Fibroblast of skin of scalp (primary cell): Measurements from ENCODE around the gene NSUN2.
A peak's percentile ranks its signal among the peaks of the same experiment; 100 is the strongest.

Experiments used
- DNase-seq: peaks from one replicate; pipeline ENCODE4 v3.0.0-alpha.2; 2013

Gene NSUN2

GRCh38 chr5:6602441-6602840 lies 30.4 kb downstream of the NSUN2 start:
- DNase-seq = no peak

DNA sequence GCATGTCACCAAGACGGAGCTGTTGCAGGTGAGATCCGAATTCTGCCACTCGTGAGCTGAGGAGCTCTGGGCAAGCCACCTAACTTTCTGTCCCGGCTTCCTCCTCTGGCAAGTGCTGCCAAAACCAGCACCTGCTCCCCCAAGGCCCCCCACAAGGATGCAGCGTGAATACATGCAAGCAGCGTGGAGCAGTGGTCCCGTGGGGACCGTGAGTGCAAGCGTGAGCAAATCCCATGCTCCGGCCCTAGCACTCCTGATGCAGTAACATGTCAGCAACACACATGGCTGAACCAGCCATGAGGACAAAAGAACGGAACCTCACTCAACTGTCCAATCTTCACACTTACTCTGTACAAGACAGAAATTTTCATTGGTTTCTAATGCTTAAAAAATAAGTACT lies 31.0 kb downstream of the NSUN2 start:
- DNase-seq = no peak

- no peak for DNase-seq
These were observed 31.6 kb downstream of the NSUN2 start for GRCh38 chr5:6601271-6601670.

DNA sequence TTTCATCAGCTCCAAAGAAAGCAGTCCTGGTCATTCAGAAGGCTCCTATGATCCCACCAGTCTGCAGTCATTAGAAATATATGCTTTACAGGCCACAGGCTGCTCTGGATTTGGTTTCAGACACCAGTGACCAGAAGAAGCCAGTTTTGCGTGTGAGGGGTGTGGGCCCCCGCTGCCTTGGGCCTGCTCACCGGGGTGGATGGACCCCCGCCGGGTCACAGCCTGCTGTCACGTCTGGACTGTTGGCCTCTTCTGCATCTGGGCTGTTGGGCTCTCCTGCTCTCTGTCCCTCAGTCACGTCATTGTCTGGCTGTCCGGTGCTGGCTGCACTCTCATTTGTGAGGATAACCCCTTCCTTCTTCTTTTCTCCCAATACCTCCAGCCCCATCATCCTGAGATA lies 33.1 kb downstream of the NSUN2 start:
- DNase-seq = no peak

- no peak for DNase-seq
These were observed 34.4 kb downstream of the NSUN2 start for GRCh38 chr5:6598351-6598900.

DNA sequence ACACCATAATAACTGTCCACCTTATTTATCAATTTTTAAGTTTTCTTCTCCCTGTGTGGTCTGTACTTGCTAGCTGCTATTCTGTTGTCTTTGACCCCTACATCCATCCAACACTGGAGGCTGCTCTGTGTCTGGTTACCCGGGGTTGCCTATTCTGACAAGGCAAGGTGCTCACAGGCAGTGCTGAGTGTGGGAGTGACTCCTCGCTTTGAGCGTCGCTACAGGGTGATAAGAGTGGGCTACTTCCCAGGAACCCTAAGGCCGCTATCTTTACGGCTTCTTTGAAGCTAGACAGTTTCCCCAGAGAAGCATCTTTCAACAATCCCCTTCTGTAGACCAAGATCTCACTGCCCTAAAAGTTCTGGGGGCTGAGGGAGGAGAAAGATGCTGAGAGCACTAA lies 35.3 kb downstream of the NSUN2 start:
- DNase-seq = no peak

GRCh38 chr5:6596388-6596787 lies 36.5 kb downstream of the NSUN2 start:
- no peak for DNase-seq

DNA sequence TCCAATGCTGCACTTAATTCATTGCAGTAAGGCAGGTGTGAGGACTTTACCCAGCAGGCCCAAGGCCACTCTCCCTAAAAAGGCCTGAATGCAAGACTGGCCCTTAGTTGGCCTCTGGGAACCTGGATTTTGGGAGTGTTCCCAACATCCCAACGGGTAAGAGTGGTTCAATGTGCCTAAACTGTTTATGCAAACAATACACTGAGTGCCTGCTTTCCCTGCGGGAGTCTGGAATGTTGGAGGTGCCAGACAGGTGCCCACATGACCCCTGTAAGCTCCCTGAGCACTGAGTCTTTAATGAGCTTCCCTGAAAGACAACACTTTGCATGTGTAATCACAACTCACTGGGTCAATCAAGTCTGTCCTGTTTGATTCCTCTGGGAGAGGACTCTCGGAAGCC lies 37.4 kb downstream of the NSUN2 start:
- no peak for DNase-seq

DNA sequence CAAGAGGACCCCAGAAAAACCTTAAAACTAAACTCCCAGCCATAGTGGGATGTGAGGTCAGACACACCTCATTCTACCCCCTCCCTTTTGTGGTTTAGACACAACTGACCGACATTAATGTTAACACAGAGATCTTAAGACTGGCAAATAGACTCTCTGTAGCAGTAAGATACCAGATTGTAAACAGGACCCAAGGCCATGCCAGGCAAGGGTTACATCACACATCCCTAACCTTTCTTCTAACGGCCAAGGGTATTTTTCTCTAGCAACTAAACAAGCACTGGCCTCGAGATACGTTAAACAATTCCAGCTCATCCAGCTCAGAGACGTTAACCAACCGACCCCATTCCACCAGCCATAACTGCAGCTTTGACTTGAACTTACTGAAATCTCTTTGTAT lies 38.8 kb downstream of the NSUN2 start:
- no peak for DNase-seq

DNA sequence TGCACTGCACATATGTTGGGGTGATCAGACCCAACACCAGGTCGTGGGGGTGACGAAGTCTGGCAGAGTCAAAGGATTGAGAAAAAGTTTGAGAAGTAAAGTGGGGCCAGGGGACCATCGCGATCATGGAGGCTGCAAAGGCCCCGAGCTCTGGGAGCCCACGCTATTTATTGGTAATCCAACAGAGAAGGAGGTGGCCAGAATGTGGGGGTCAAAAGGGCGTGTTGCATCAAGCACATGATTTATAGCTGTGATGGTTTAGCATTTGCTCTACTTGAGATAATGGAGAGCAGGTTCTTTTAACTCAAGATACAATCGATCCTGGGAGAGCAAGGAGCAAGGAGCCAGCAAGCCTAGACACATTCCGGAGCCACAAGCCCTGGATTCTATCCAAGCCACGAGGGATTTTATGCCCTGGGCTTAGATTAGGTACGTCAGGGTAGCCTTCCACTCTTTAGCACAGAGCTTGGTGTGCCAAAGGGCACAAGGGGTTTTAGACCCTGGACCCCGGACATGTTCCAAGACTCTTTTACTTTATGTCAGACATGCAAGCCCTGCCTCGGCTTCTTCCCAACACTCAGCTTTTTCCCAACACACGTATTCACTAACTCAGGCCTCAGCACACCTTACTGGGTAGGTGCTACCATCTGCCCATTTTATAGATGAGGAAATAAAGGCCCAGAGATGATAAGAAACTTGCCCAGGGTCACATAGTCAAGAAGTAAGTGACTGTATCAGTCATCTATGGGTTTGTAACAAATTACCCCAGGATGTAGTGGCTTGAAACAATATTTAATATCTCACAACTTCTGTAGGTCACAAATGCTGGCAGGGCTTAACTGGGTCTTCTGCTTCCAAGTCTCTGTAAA lies 39.5 kb downstream of the NSUN2 start:
- no peak for DNase-seq

- DNase-seq = no peak
These were observed 40.2 kb downstream of the NSUN2 start for GRCh38 chr5:6592601-6593000.

DNA sequence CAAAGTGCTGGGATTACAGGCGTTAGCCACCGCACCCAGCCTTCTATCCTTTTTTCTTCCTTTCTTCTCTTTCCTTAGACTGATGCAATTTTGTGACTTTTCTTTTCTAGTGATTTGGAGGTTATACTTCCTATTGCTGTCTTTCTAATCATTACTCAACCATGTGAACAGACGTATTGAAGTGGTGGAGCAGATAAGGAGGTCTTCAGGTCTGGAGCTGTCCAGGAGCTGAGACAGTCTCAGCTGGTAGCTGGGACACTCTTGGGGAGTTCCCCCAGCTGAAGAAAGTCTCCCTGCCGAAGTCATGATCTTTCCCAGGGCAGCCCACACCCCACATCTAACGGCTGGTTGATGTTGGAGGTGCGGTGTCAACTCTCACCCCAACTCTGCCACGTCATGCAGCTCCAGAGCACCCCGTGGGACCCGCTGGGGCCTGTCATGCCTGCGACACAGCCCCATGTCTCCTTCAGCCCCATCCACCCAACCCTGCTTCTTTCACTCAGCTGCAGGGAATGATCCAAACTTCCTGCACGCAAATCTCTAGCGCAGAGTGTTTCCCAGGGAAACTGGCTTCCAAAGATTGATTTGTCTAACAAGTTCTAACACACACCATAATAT lies 41.1 kb downstream of the NSUN2 start:
- DNase-seq = no peak

GRCh38 chr5:6590581-6590980 lies 42.3 kb downstream of the NSUN2 start:
- DNase-seq = no peak

DNA sequence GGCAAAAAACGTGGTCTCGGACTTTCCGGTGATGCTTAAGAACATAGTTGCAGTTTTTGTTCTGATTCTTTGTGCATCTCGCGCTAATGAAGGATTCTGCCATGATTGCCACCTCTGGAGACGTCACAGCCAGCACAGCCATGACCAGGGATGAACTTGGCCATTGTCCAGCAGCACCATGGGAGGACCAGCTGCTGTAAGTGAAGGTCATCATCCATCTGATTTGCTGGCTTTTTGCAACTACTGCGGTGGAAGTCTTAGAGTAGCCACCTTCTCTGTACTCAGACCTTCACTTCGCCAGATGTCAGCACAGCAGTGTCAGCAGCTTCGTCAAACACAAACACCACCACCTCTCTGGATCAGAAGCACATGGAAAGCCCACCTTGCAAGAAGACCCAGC lies 45.7 kb downstream of the NSUN2 start:
- no peak for DNase-seq

- DNase-seq = no peak
These were observed 46.2 kb downstream of the NSUN2 start for GRCh38 chr5:6586647-6587042.

- no peak for DNase-seq
These were observed 46.8 kb downstream of the NSUN2 start for GRCh38 chr5:6585939-6586646.

- DNase-seq = no peak
These were observed 47.7 kb downstream of the NSUN2 start for GRCh38 chr5:6585168-6585567.

- no peak for DNase-seq
These were observed 48.1 kb downstream of the NSUN2 start for GRCh38 chr5:6584727-6585126.

DNA sequence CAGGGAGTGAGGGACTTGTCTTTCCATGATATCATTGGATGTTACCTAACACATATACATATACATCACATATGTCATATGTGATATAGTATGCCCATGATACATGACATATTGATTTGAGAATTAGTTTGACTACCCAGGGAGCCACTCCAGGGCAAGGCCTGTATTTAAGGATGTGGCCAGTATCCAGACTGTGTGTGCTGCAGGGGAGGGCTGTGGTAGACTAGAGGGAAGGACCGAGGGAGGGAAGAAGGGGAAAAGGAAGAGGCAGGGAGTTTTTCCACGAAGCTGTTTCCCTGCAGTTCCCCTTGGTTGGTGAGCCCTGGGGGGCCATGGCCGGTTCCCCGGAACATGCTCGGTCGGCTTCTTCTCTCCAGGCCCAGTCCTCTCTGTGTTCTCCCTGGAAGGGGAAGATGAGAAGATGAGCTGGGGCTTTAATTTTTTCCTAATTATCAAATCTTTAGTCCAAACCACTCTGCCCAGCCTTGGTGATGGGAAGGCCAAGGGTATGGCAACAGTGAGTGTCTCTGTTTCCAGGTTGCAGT lies 48.7 kb downstream of the NSUN2 start:
- DNase-seq = no peak

- DNase-seq = peak; percentile 13
These were observed 49.6 kb downstream of the NSUN2 start for GRCh38 chr5:6583049-6583880.

- DNase-seq = no peak
These were observed 50.3 kb downstream of the NSUN2 start for GRCh38 chr5:6582507-6583048.
